ENCODE results near the gene PPP2R2C. TPM values are rescaled to one million over a fixed set of nuclear protein-coding genes. Genes with fewer than 3 reads are reported as not detected.

The PPP2R2C gene
- total and polyA plus RNA-seq, 5 donors from 2014 or later: not detected

- Mint-ChIP-seq H3K4me3 (no peak overlapping the region), H3K4me1 (no peaks in the 10 kb centered on the region), H3K36me3 (no peaks in the 10 kb centered on the region), H3K9me3 (peaks cover 0 to 2% (median 0%) of the 10 kb centered on the region in 7 donors), H3K27me3 (peaks cover 10% of the 10 kb centered on the region), H3K27ac (no peak overlapping the region)
- Histone ChIP-seq H3K36me3 (ENCODE audit: control insufficient read depth, insufficient read depth, low read length) (no peaks in the 10 kb centered on the region), H3K9me3 (ENCODE audit: control insufficient read depth in 2 of 2, low read length in 2 of 2) (no peaks in the 10 kb centered on the region), H3K4me1 (ENCODE audit: control insufficient read depth, insufficient read depth, low read length, poor library complexity, severe bottlenecking) (no peaks in the 10 kb centered on the region), H3K27me3 (ENCODE audit: control insufficient read depth, insufficient read depth, low read length) (no peaks in the 10 kb centered on the region), H3K4me3 (ENCODE audit: low read depth, low read length) (no peak overlapping the region), H3K27ac (ENCODE audit: insufficient read depth, low read length, poor library complexity, severe bottlenecking) (no peak overlapping the region)
- no peak for ATAC-seq (ENCODE audit: low read depth in 2 of 2)
- DNase-seq: no peak
Measured at GRCh38 chr4:6364146-6364545, 108.3 kb downstream of the PPP2R2C start.

- H3K9me3 ChIP-seq (ENCODE audit: control insufficient read depth in 2 of 2, low read length in 2 of 2): no peaks in the 10 kb centered on the region
- Mint-ChIP-seq H3K4me1 (no peaks in the 10 kb centered on the region), H3K27ac (no peak overlapping the region), H3K4me3 (no peak overlapping the region), H3K9me3 (peaks cover 0 to 2% (median 0%) of the 10 kb centered on the region in 7 donors), H3K36me3 (no peaks in the 10 kb centered on the region), H3K27me3 (peaks cover 5% of the 10 kb centered on the region)
- DNase-seq: peak in 2 of 3 donors; percentile 7 to 9
- H3K27ac ChIP-seq (ENCODE audit: insufficient read depth, low read length, poor library complexity, severe bottlenecking): no peak overlapping the region
- H3K36me3 ChIP-seq (ENCODE audit: control insufficient read depth, insufficient read depth, low read length): no peaks in the 10 kb centered on the region
- H3K4me1 ChIP-seq (ENCODE audit: control insufficient read depth, insufficient read depth, low read length, poor library complexity, severe bottlenecking): no peaks in the 10 kb centered on the region
- no peaks in the 10 kb centered on the region for H3K27me3 ChIP-seq (ENCODE audit: control insufficient read depth, insufficient read depth, low read length)
- no peak for ATAC-seq (ENCODE audit: low read depth in 2 of 2)
- no peak overlapping the region for H3K4me3 ChIP-seq (ENCODE audit: low read depth, low read length)
Measured at GRCh38 chr4:6362896-6363295, 109.5 kb downstream of the PPP2R2C start.

- Mint-ChIP-seq H3K9me3 (peaks cover 0 to 2% (median 0%) of the 10 kb centered on the region in 7 donors), H3K4me3 (no peak overlapping the region), H3K27me3 (peaks cover 5% of the 10 kb centered on the region), H3K4me1 (no peaks in the 10 kb centered on the region), H3K27ac (no peak overlapping the region), H3K36me3 (no peaks in the 10 kb centered on the region)
- Histone ChIP-seq H3K4me1 (ENCODE audit: control insufficient read depth, insufficient read depth, low read length, poor library complexity, severe bottlenecking) (no peaks in the 10 kb centered on the region), H3K27ac (ENCODE audit: insufficient read depth, low read length, poor library complexity, severe bottlenecking) (no peak overlapping the region), H3K9me3 (ENCODE audit: control insufficient read depth in 2 of 2, low read length in 2 of 2) (no peaks in the 10 kb centered on the region), H3K36me3 (ENCODE audit: control insufficient read depth, insufficient read depth, low read length) (no peaks in the 10 kb centered on the region), H3K4me3 (ENCODE audit: low read depth, low read length) (no peak overlapping the region), H3K27me3 (ENCODE audit: control insufficient read depth, insufficient read depth, low read length) (no peaks in the 10 kb centered on the region)
- DNase-seq (no peak), ATAC-seq (ENCODE audit: low read depth in 2 of 2) (no peak)
Measured at GRCh38 chr4:6362243-6362885, 110.0 kb downstream of the PPP2R2C start.

- no peak overlapping the region for H3K4me3 ChIP-seq (ENCODE audit: low read depth, low read length)
- Mint-ChIP-seq H3K27ac (no peak overlapping the region), H3K4me3 (no peak overlapping the region), H3K9me3 (peaks cover 0 to 1% (median 0%) of the 10 kb centered on the region in 7 donors), H3K4me1 (no peaks in the 10 kb centered on the region), H3K36me3 (no peaks in the 10 kb centered on the region), H3K27me3 (peaks cover 5% of the 10 kb centered on the region)
- DNase-seq (no peak), ATAC-seq (ENCODE audit: low read depth in 2 of 2) (no peak)
- H3K27me3 ChIP-seq (ENCODE audit: control insufficient read depth, insufficient read depth, low read length): no peaks in the 10 kb centered on the region
- no peaks in the 10 kb centered on the region for H3K36me3 ChIP-seq (ENCODE audit: control insufficient read depth, insufficient read depth, low read length)
- H3K27ac ChIP-seq (ENCODE audit: insufficient read depth, low read length, poor library complexity, severe bottlenecking): no peak overlapping the region
- H3K9me3 ChIP-seq (ENCODE audit: control insufficient read depth in 2 of 2, low read length in 2 of 2): no peaks in the 10 kb centered on the region
- H3K4me1 ChIP-seq (ENCODE audit: control insufficient read depth, insufficient read depth, low read length, poor library complexity, severe bottlenecking): no peaks in the 10 kb centered on the region
Measured at GRCh38 chr4:6361076-6361784, 111.2 kb downstream of the PPP2R2C start.

GRCh38 chr4:6360385-6360784, 112.0 kb downstream of the PPP2R2C start:
- no peaks in the 10 kb centered on the region for H3K4me1 Mint-ChIP-seq
- Histone ChIP-seq H3K4me3 (ENCODE audit: low read depth, low read length) (no peak overlapping the region), H3K27ac (ENCODE audit: insufficient read depth, low read length, poor library complexity, severe bottlenecking) (no peak overlapping the region), H3K4me1 (ENCODE audit: control insufficient read depth, insufficient read depth, low read length, poor library complexity, severe bottlenecking) (no peaks in the 10 kb centered on the region), H3K27me3 (ENCODE audit: control insufficient read depth, insufficient read depth, low read length) (no peaks in the 10 kb centered on the region), H3K36me3 (ENCODE audit: control insufficient read depth, insufficient read depth, low read length) (no peaks in the 10 kb centered on the region), H3K9me3 (ENCODE audit: control insufficient read depth in 2 of 2, low read length in 2 of 2) (no peaks in the 10 kb centered on the region)
- peaks cover 0 to 1% (median 0%) of the 10 kb centered on the region in 7 donors for H3K9me3 Mint-ChIP-seq
- DNase-seq: no peak
- H3K4me3 Mint-ChIP-seq: no peak overlapping the region
- peaks cover 9% of the 10 kb centered on the region for H3K27me3 Mint-ChIP-seq
- no peak overlapping the region for H3K27ac Mint-ChIP-seq
- no peak for ATAC-seq (ENCODE audit: low read depth in 2 of 2)
- no peaks in the 10 kb centered on the region for H3K36me3 Mint-ChIP-seq

GRCh38 chr4:6359536-6360308, 112.7 kb downstream of the PPP2R2C start:
- no peaks in the 10 kb centered on the region for H3K4me1 Mint-ChIP-seq
- DNase-seq (no peak), ATAC-seq (ENCODE audit: low read depth in 2 of 2) (no peak)
- H3K36me3 ChIP-seq (ENCODE audit: control insufficient read depth, insufficient read depth, low read length): no peaks in the 10 kb centered on the region
- no peak overlapping the region for H3K27ac ChIP-seq (ENCODE audit: insufficient read depth, low read length, poor library complexity, severe bottlenecking)
- no peaks in the 10 kb centered on the region for H3K9me3 ChIP-seq (ENCODE audit: control insufficient read depth in 2 of 2, low read length in 2 of 2)
- H3K9me3 Mint-ChIP-seq: no peaks in the 10 kb centered on the region
- H3K4me3 ChIP-seq (ENCODE audit: low read depth, low read length): no peak overlapping the region
- peaks cover 13% of the 10 kb centered on the region for H3K27me3 Mint-ChIP-seq
- no peak overlapping the region for H3K27ac Mint-ChIP-seq
- no peak overlapping the region for H3K4me3 Mint-ChIP-seq
- H3K27me3 ChIP-seq (ENCODE audit: control insufficient read depth, insufficient read depth, low read length): no peaks in the 10 kb centered on the region
- no peaks in the 10 kb centered on the region for H3K4me1 ChIP-seq (ENCODE audit: control insufficient read depth, insufficient read depth, low read length, poor library complexity, severe bottlenecking)
- no peaks in the 10 kb centered on the region for H3K36me3 Mint-ChIP-seq

- no peaks in the 10 kb centered on the region for H3K36me3 Mint-ChIP-seq
- no peak overlapping the region for H3K27ac ChIP-seq (ENCODE audit: insufficient read depth, low read length, poor library complexity, severe bottlenecking)
- no peaks in the 10 kb centered on the region for H3K9me3 Mint-ChIP-seq
- no peaks in the 10 kb centered on the region for H3K4me1 Mint-ChIP-seq
- no peak for ATAC-seq (ENCODE audit: low read depth in 2 of 2)
- H3K27me3 ChIP-seq (ENCODE audit: control insufficient read depth, insufficient read depth, low read length): no peaks in the 10 kb centered on the region
- DNase-seq: no peak
- H3K27me3 Mint-ChIP-seq: peaks cover 13% of the 10 kb centered on the region
- H3K4me3 ChIP-seq (ENCODE audit: low read depth, low read length): no peak overlapping the region
- H3K36me3 ChIP-seq (ENCODE audit: control insufficient read depth, insufficient read depth, low read length): no peaks in the 10 kb centered on the region
- H3K9me3 ChIP-seq (ENCODE audit: control insufficient read depth in 2 of 2, low read length in 2 of 2): no peaks in the 10 kb centered on the region
- no peaks in the 10 kb centered on the region for H3K4me1 ChIP-seq (ENCODE audit: control insufficient read depth, insufficient read depth, low read length, poor library complexity, severe bottlenecking)
- H3K27ac Mint-ChIP-seq: peak overlapping the region in 1 of 3 donors; percentile 82
- no peak overlapping the region for H3K4me3 Mint-ChIP-seq
Measured at GRCh38 chr4:6357476-6357875, 114.9 kb downstream of the PPP2R2C start.
